CD14-positive monocyte (primary cell): ENCODE data around the gene CSTF2T. TPM values are rescaled to one million over a fixed set of nuclear protein-coding genes. Genes with fewer than 3 reads are reported as not detected.

Experiments
- DNase-seq, 3 donors: peaks; one replicate each; pipeline ENCODE4 v3.0.0-alpha.2; 2011 to 2022
- H2AFZ ChIP-seq: 2 replicates; pipeline ENCODE4 v1.6.0; 2012; ENCODE audit warnings: mild to moderate bottlenecking, low read depth, low read length, inconsistent platforms; ENCODE audit not compliant: insufficient read depth, poor library complexity, severe bottlenecking
- H3K27ac ChIP-seq, 2 donors: 1 replicate in 1 of 2; 2 replicates in 1 of 2; pipeline ENCODE4 v1.5.1; 2012 to 2013; ENCODE audit warnings: low read length in 2 of 2, control low read depth in 1 of 2, inconsistent platforms in 1 of 2, low read depth in 1 of 2, mild to moderate bottlenecking in 1 of 2
- H3K27me3 ChIP-seq, 2 donors: one replicate each; pipeline versions ENCODE4 v1.6.0 to v1.6.1; 2011 to 2013; ENCODE audit warnings: low read length in 2 of 2; ENCODE audit not compliant: control insufficient read depth in 2 of 2, insufficient read depth in 2 of 2
- H3K36me3 ChIP-seq, 2 donors: replicated peaks in 1 of 2; 1 replicate in 1 of 2; 2 replicates in 1 of 2; pipeline versions ENCODE4 v1.5.1 to v1.6.1; 2012 to 2013; ENCODE audit warnings: low read length in 2 of 2, control low read depth in 1 of 2, inconsistent platforms in 1 of 2, mild to moderate bottlenecking in 1 of 2; ENCODE audit not compliant: insufficient read depth in 2 of 2, control insufficient read depth in 1 of 2
- H3K4me1 ChIP-seq, 2 donors: 1 replicate in 1 of 2; 2 replicates in 1 of 2; pipeline versions ENCODE4 v1.5.1 to v1.6.1; 2012 to 2013; ENCODE audit warnings: low read length in 2 of 2, control low read depth in 1 of 2, inconsistent platforms in 1 of 2, mild to moderate bottlenecking in 1 of 2, moderate library complexity in 1 of 2; ENCODE audit not compliant: insufficient read depth in 2 of 2, control insufficient read depth in 1 of 2
- H3K4me2 ChIP-seq: replicated peaks from 2 replicates; pipeline ENCODE3; 2012; ENCODE audit warnings: low read length, moderate library complexity, mild to moderate bottlenecking; ENCODE audit not compliant: poor library complexity, severe bottlenecking; ENCODE audit errors: extremely low read depth
- H3K4me3 ChIP-seq, 3 experiments: fragments of 200-600 bp in 1 of 3; sonication (generic) in 1 of 3; replicated peaks in 1 of 3; 1 replicate in 2 of 3; 2 replicates in 1 of 3; pipeline ENCODE4 v1.5.1; 2011 to 2013; ENCODE audit warnings: low read length in 3 of 3, mild to moderate bottlenecking in 3 of 3, control low read depth in 2 of 3, low read depth in 2 of 3, inconsistent platforms in 1 of 3, moderate library complexity in 1 of 3
- H3K79me2 ChIP-seq: 2 replicates; pipeline ENCODE4 v1.6.0; 2012; ENCODE audit warnings: mild to moderate bottlenecking, control low read depth, inconsistent platforms, low read length, moderate library complexity; ENCODE audit not compliant: insufficient read depth
- H3K9ac ChIP-seq: 2 replicates; pipeline ENCODE4 v1.6.0; 2017; ENCODE audit warnings: low read length, mild to moderate bottlenecking; ENCODE audit not compliant: insufficient read depth, poor library complexity, severe bottlenecking
- H3K9me3 ChIP-seq, 2 donors: replicated peaks in 1 of 2; 1 replicate in 1 of 2; 2 replicates in 1 of 2; pipeline versions ENCODE4 v1.5.1 to v1.6.1; 2012 to 2013; ENCODE audit warnings: low read length in 2 of 2, control low read depth in 1 of 2; ENCODE audit not compliant: control insufficient read depth in 1 of 2, insufficient read depth in 1 of 2
- H4K20me1 ChIP-seq: 2 replicates; pipeline ENCODE4 v1.6.0; 2012; ENCODE audit warnings: mild to moderate bottlenecking, low read length, control low read depth, moderate library complexity; ENCODE audit not compliant: insufficient read depth
- H3K27ac Mint-ChIP-seq, 7 donors: one replicate each; pipeline ENCODE4 v1.8.0; 2020; ENCODE audit warnings: mild to moderate bottlenecking in 7 of 7, mixed read lengths in 7 of 7, moderate library complexity in 6 of 7, inconsistent platforms in 2 of 7
- H3K27me3 Mint-ChIP-seq, 3 donors: one replicate each; pipeline ENCODE4 v1.8.0; 2021 to 2022; ENCODE audit warnings: low read depth in 3 of 3, mild to moderate bottlenecking in 3 of 3, mixed read lengths in 3 of 3, moderate library complexity in 3 of 3, inconsistent platforms in 1 of 3
- H3K36me3 Mint-ChIP-seq, 2 donors: one replicate each; pipeline ENCODE4 v1.8.0; 2020; ENCODE audit warnings: mixed read lengths in 2 of 2, inconsistent platforms in 1 of 2, mild to moderate bottlenecking in 1 of 2
- H3K4me1 Mint-ChIP-seq: one replicate; pipeline ENCODE4 v1.8.0; 2020; ENCODE audit warnings: mild to moderate bottlenecking, mixed read lengths
- H3K4me3 Mint-ChIP-seq, 2 donors: one replicate each; pipeline ENCODE4 v1.8.0; 2020; ENCODE audit warnings: mild to moderate bottlenecking in 2 of 2, mixed read lengths in 2 of 2, moderate library complexity in 1 of 2
- H3K9me3 Mint-ChIP-seq, 7 donors: one replicate each; pipeline ENCODE4 v1.8.0; 2020 to 2022; ENCODE audit warnings: mixed read lengths in 7 of 7, mild to moderate bottlenecking in 6 of 7, moderate library complexity in 6 of 7, inconsistent platforms in 2 of 7
- WGBS: methylation state at CpG from one replicate; pipeline ENCODE4 v1.1.5; 2013; ENCODE audit warnings: missing lambda C conversion rate; ENCODE audit not compliant: insufficient coverage; 5-methylcytosine and 5-hydroxymethylcytosine counted together
- intact Hi-C, 2 donors: fragments of 100-400 bp; cut with micrococcal nuclease; formaldehyde crosslinking; loops; one replicate each; pipeline versions ENCODE4 v1.15.0 to v1.15.1; 2023
- polyA plus RNA-seq, 3 donors: library from polyadenylated mRNA; depleted of rRNA in 1 of 3; unstranded in 2 of 3; stranded (reverse) in 1 of 3; fragments of 300-500 nt in 2 of 3; fragments of >200 nt in 1 of 3; fragmentation: Illumina TruSeq in 2 of 3; gene quantifications; 1 replicate in 2 of 3; 2 replicates in 1 of 3; pipeline ENCODE4 v1.2.3, GENCODE V29; 2012 to 2021
- TF ChIP-seq, protein P1 (sequence below): fragments of 200-600 bp; IDR thresholded peaks from one replicate; pipeline ENCODE4 v1.8.0; 2022; ENCODE audit warnings: antibody characterized with exemption, mild to moderate bottlenecking

Gene CSTF2T
- polyA plus RNA-seq, 3 donors = 1.7 to 11.0 (median 7.4) TPM

DNA sequence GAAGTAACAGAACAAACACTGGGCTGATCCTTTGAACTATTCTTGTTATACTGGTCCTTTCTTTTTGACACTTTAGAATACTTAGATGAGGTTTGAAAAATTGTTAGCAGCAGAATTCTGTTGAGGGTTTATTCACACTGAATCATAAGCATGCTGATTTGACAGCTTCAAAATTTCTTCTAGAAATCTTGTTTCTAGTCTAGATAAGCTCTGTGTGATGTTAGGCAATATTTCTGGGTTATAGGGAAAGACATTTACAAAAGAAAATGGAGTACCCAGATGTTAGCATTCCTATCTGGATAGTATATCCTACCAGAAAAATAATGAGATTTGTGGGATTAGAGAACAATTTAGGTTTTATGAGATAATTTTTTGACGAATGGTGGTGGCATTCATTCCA, 12.1 kb downstream of the CSTF2T start:
- H4K20me1 ChIP-seq = no peaks in the 10 kb centered on the region
- no peaks in the 10 kb centered on the region for H3K79me2 ChIP-seq
- peaks cover 0 to 7% (median 2%) of the 10 kb centered on the region in 3 donors for H3K27me3 Mint-ChIP-seq
- H3K36me3 Mint-ChIP-seq = no peaks in the 10 kb centered on the region
- H3K9me3 ChIP-seq = no peaks in the 10 kb centered on the region
- no peaks in the 10 kb centered on the region for H3K27me3 ChIP-seq
- WGBS = no CpG with 5 or more reads among the region's 1 CpG
- no peak for DNase-seq
- peaks cover 0 to 16% (median 3%) of the 10 kb centered on the region in 7 donors for H3K9me3 Mint-ChIP-seq
- no peaks in the 10 kb centered on the region for H3K36me3 ChIP-seq
- no peak overlapping the region for H3K4me3 ChIP-seq
- TF ChIP-seq, protein P1, sequence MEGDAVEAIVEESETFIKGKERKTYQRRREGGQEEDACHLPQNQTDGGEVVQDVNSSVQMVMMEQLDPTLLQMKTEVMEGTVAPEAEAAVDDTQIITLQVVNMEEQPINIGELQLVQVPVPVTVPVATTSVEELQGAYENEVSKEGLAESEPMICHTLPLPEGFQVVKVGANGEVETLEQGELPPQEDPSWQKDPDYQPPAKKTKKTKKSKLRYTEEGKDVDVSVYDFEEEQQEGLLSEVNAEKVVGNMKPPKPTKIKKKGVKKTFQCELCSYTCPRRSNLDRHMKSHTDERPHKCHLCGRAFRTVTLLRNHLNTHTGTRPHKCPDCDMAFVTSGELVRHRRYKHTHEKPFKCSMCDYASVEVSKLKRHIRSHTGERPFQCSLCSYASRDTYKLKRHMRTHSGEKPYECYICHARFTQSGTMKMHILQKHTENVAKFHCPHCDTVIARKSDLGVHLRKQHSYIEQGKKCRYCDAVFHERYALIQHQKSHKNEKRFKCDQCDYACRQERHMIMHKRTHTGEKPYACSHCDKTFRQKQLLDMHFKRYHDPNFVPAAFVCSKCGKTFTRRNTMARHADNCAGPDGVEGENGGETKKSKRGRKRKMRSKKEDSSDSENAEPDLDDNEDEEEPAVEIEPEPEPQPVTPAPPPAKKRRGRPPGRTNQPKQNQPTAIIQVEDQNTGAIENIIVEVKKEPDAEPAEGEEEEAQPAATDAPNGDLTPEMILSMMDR = no peak
- intact Hi-C loops = no loop called here
- H3K27ac Mint-ChIP-seq = no peak overlapping the region
- no peak overlapping the region for H3K9ac ChIP-seq
- H3K4me2 ChIP-seq = no peak overlapping the region
- no peak overlapping the region for H2AFZ ChIP-seq
- H3K4me1 Mint-ChIP-seq = no peaks in the 10 kb centered on the region
- H3K4me1 ChIP-seq = no peaks in the 10 kb centered on the region
- no peak overlapping the region for H3K4me3 Mint-ChIP-seq
- no peak overlapping the region for H3K27ac ChIP-seq

DNA sequence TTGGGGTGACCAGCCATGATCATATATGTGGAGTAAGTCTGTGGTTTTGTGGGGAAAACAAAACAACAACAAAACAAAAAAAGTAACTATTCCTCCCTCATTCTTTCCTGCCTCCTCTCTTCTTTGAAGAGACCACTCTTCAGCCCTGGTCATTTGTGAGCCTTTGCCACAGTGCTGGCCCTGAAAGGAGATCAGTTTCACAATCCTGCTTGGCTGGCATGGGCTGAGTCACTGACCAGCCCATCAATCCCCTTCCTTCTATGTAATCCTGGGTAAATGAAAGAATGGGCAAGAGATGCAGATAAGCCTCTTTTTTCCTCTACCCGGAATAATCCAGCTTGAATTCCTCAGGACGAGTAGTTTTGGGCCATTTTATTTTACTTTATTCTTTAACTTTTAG, 13.6 kb downstream of the CSTF2T start:
- no peak for DNase-seq
- intact Hi-C loops = no loop called here
- Mint-ChIP-seq H3K27me3 (peaks cover 0 to 7% (median 2%) of the 10 kb centered on the region in 3 donors), H3K9me3 (peaks cover 0 to 16% (median 3%) of the 10 kb centered on the region in 7 donors), H3K4me1 (no peaks in the 10 kb centered on the region), H3K4me3 (no peak overlapping the region), H3K27ac (no peak overlapping the region), H3K36me3 (no peaks in the 10 kb centered on the region)
- H3K36me3 ChIP-seq = no peaks in the 10 kb centered on the region
- H3K9me3 ChIP-seq = no peaks in the 10 kb centered on the region
- H3K4me3 ChIP-seq = no peak overlapping the region
- H3K4me1 ChIP-seq = no peaks in the 10 kb centered on the region
- no peaks in the 10 kb centered on the region for H3K27me3 ChIP-seq
- no peak overlapping the region for H3K4me2 ChIP-seq
- no peaks in the 10 kb centered on the region for H3K79me2 ChIP-seq
- H3K9ac ChIP-seq = no peak overlapping the region
- no peak overlapping the region for H3K27ac ChIP-seq
- H2AFZ ChIP-seq = no peak overlapping the region
- no CpG with 5 or more reads among the region's 2 CpGs for WGBS
- H4K20me1 ChIP-seq = no peaks in the 10 kb centered on the region
- TF ChIP-seq, protein P1 = no peak
